ENCODE results near the gene RIN3. TPM values are rescaled to one million over a fixed set of nuclear protein-coding genes. Genes with fewer than 3 reads are reported as not detected.
"Not testable (repeated sequence)": the region's sequence is repeated elsewhere in the genome, so short reads cannot be mapped to it uniquely, and the experiment has no call there.

The RIN3 gene
- total and polyA plus RNA-seq, 2 of the 4 experiments (the other 2 are of a cell fraction) = 2.5 to 11.1 TPM

DNA sequence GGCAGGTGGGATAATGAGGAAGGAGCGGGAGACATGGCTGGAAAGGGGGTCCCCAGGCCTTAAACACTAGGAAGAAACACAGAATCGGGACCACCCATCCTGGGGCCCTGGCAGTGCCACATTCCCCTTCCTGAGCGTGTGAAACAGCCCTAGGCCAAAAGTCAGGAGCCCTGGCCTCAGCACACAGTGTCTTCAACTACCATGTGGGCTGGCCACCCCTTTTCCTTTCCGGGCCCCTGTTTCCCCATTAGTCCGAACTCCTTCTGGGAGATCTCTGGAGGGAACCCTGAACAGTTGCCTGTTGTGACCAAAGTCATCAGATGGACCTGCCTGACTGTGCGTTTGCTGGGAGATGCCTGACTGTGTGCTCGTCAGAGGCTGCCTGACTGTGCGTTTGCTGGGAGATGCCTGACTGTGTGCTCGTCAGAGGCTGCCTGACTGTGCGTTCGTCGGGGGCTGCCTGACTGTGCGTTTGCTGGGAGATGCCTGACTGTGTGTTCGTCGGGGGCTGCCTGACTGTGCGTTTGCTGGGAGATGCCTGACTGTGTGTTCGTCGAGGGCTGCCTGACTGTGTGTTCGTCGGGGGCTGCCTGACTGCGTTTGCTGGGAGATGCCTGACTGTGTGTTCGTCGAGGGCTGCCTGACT, 126.0 kb downstream of the RIN3 start:
- H3K4me1 ChIP-seq (ENCODE audit: control insufficient read depth, insufficient read depth, low read length) = peaks cover 13% of the 10 kb centered on the region
- H3K9me3 ChIP-seq (ENCODE audit: control insufficient read depth, insufficient read depth, low read length); H2BK120ac ChIP-seq (ENCODE audit: low read depth, low read length); H3K27ac ChIP-seq (ENCODE audit: insufficient read depth, low read length); H3K14ac ChIP-seq (replicated peaks; ENCODE audit: low read depth, low read length); H4K5ac ChIP-seq (ENCODE audit: low read depth, low read length); H2BK15ac ChIP-seq (ENCODE audit: low read depth, low read length); H2BK20ac ChIP-seq (ENCODE audit: low read depth, low read length); in situ Hi-C loops (cut with MboI; ENCODE audit: low sequenced_read_pairs); H2BK5ac ChIP-seq (ENCODE audit: low read depth, low read length, poor library complexity, severe bottlenecking); H3K4me2 ChIP-seq (ENCODE audit: low read depth, low read length); H3K18ac ChIP-seq (ENCODE audit: low read depth, low read length); ATAC-seq (ENCODE audit: low read depth); H3K9me1 ChIP-seq (ENCODE audit: insufficient read depth, low read length); H4K20me1 ChIP-seq (ENCODE audit: insufficient read depth, low read length); dilution Hi-C loops (cut with HindIII; ENCODE audit: low sequenced_read_pairs, unreplicated experiment); H3K27me3 ChIP-seq (ENCODE audit: control insufficient read depth, insufficient read depth, low read length); H2AK9ac ChIP-seq (replicated peaks; ENCODE audit: low read depth, low read length, poor library complexity); CTCF ChIA-PET; H3K4me3 ChIP-seq (ENCODE audit: insufficient read depth, low read depth, low read length); H2AFZ ChIP-seq (replicated peaks; ENCODE audit: low read length, poor library complexity); DNase-seq; H3K23ac ChIP-seq (ENCODE audit: low read depth, low read length); H3K56ac ChIP-seq (ENCODE audit: extremely low read depth, insufficient read depth, low read length); BruUV-seq (replicated peaks); POLR2A ChIA-PET (ENCODE audit: unreplicated experiment); H3K9ac ChIP-seq (ENCODE audit: low read depth, low read length); H4K8ac ChIP-seq (ENCODE audit: low read depth in 2 of 2, low read length in 2 of 2); H4K91ac ChIP-seq (ENCODE audit: insufficient read depth, low read depth, low read length): not testable (repeated sequence)
- H3K4ac ChIP-seq (ENCODE audit: low read depth, low read length) = peak overlapping the region; percentile 50; the same call in 1 of the 2 replicates
- 94% methylated on average over 13 of the region's 23 CpGs; no CpG with 5 or more reads in 1 of the 2 experiments for WGBS, 2 experiments (ENCODE audit: extremely low coverage in 2 of 2, insufficient read length in 1 of 2)
- intact Hi-C loops (cut with micrococcal nuclease) = loop anchor here (10.0 kb wide), 1 partner anchor 125 kb away; the partner anchor contains the start of gene RIN3
- H3K36me3 ChIP-seq (ENCODE audit: control insufficient read depth, insufficient read depth, low read length) = peaks cover 11% of the 10 kb centered on the region; the same call in 1 of the 2 replicates
- peaks cover 0 to 11% of the 10 kb centered on the region in 2 experiments; a peak in 3 of 4 replicates for H3K79me1 ChIP-seq (ENCODE audit: low read depth in 1 of 2, low read length in 2 of 2)
- peak overlapping the region; percentile 96 for H2AK5ac ChIP-seq (ENCODE audit: low read depth, low read length)
